HG02973 (cell line): ENCODE measurements around the gene MYO10.
A peak's percentile ranks its signal among the peaks of the same experiment; 100 is the strongest.
"Not testable (repeated sequence)": the region's sequence is repeated elsewhere in the genome, so short reads cannot be mapped to it uniquely, and the experiment has no call there.

Source experiments
- ATAC-seq: cut with Tn5 transposase; IDR thresholded peaks from one replicate; pipeline ENCODE4 v1.9.1; 2021; ENCODE audit warnings: moderate library complexity; ENCODE audit not compliant: unreplicated experiment

MYO10 gene

DNA sequence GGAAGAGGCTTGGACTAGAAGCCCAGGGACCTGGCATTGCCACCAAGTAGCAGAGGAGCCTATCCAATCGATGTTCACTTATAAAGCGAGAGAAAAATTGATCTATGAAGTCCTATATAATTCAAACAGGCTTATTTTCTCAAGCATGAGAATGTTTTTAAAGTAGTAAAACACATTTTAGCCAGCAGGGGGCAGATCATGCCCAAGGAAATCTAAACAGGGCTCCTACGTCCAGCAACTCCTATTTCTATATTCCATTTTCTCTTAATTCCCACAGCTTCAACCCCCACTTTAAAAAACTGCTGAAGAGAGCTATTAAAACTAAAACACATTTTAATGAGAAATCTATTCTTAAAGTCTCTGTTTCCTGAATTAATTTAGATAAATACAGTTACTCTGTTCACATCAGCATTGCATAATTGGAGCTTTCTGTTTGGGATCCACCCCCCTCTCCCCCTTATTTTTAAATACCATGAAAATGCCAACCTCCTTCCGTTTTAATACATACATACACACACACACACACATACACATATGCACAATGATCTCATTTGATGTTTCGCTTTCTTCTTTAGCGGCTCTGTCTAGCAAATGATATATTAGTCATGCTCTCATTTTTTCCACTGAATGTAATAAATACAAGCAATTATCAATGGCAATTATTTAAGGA is 144.9 kb downstream of the MYO10 start:
- ATAC-seq, result peak; percentile 48

DNA sequence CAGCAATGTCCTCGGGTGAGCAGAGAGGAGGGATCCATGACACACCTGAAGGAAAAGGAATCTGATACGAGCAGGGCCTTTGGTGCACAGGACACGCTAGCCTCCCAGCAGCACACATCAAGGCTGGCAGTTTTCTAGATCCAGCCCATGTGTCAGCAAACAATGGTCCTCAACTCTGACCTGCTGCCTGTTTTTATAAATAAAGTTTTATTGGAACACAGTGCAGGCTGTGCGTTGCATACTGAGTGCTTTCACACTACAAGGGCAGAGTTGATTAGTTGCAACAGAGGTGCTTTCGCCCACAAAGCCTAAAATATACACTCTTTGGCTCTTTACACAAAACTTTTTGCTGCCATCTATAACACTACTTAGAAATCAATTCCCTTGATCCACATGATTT is 147.1 kb downstream of the MYO10 start:
- no peak for ATAC-seq

DNA sequence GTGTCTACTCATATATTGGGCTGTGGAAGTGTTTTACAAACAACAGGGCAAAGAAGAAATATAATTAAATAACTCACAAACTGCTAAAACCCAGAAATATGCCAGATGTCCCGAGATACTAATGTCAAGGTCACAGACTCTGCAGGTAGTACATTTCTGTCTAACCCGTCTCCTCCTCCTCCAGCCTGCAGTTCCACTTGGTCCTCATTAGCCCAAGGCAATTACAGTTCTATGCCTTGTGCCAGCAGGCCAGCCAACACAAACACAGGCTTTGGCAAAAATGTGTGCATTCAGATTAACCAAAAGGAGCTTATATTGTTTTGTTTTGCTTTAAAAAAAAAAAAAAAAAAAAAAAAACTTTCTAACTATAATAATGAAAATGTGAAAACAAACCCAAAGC is 148.8 kb downstream of the MYO10 start:
- no peak for ATAC-seq

DNA sequence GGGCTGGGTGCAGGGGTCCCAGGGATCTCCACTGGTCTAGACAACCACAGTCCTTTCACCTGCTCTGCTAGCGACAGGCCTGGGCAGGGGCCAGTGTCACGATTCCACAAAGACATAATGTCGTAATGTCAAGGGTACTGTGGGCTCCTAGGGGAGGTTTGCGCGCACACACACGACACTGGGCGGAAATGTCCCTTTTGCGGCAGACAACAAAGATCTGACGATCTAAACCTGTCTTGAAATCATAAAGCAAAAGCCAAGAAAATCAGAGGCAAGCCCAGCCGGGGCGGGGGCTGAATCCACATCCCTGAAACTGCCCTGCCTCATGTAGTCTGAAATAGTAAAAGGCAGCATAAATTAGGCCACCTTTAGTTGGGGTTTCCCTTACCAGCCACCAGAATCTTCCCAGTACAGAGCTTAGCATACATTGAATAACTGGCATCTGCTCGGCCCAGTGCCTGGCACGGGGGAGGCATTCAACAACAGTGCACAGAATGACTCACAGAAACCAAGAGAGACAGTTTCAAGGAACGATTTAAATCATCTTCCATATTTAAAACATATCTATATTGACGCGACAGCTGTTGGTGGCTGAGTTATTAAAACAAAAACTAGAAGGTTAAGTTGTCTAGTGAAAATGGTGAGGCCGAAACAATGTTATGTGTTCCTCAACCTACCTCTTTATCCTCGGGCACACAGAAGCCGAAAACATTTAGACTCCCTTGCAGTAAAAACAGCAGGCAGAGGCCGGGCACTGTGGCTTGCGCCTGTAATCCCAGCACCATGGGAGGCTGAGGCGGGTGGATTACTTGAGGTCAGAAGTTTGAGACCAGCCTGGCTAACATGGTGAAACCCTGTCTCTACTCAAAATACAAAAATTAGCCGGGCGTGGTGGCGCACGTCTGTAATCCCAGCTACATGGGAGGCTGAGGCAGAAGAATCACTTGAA is 151.0 kb downstream of the MYO10 start:
- peak; percentile 94 for ATAC-seq

DNA sequence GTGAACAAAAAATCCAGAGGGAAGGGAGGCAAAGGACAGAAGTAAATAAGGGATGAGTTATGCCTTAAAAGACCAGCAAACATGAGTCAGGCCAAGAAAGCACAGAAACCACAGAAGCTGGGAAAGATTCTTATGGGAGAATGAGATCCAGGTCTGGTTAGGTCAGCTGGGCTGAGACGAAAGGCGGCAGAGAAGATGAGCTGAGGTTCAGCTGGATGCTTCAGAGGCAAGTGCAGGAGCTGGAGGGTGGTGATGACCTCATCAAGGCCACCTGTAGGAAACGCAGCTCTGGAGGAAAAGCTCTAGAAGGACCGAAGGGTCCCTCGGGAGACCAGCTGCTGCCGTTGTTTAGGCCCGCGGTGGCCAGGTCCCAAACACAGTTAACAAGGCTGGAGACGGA is 152.0 kb downstream of the MYO10 start:
- ATAC-seq, result no peak

DNA sequence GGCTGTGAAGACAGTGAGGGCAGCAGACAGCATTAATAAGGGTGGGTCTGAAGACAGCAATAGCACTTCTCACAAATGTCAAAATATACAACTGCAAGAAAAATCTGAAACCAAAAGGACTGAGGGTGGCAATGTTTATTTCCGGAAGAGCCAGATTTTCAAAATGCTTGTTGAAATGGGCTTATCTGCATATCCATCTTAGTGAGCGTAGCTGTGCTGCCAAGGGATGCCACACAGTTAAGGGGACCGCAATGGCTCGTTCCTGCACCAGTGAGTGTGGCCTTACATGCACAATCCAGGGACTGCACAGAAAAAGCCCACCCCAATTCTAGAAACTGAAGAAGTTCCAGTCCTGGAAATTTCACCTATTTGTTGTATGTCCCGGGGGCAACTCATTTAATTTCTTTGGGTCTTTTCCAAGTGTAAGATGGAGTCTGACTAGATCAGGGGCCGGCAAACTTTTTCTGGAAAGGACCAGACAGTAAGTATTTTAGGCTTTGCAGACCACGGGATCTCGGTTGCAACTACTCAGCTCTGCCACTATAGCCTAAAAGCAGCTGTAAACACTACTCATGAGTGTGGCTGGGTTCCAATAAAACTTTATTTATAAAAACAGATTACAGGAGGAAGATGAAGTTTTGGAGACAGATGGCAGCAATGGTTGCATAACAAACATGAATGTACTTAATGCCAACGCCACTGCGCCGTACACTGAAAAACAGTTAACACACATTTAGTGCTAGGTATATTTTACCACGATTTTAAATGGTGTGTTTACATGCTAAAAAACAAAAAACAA is 154.1 kb downstream of the MYO10 start:
- no peak for ATAC-seq

DNA sequence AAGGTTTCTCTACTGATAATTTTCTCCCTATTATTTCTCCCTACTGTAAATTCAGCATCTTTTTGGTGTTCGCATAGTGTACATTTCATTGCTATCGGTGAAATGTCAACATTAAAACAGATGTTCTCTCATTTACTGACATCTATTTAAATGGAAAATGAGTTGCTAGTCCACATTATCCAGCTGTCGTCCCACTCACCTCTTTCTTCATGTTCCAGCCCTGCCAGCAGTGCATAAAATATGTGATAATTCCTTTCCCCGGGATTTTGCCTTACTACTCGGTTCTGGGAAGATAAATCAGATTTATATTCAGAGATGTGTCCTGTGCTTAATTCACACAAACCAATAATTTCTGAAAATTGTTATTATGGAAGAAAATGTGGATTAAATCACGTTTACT is 155.8 kb downstream of the MYO10 start:
- no peak for ATAC-seq

DNA sequence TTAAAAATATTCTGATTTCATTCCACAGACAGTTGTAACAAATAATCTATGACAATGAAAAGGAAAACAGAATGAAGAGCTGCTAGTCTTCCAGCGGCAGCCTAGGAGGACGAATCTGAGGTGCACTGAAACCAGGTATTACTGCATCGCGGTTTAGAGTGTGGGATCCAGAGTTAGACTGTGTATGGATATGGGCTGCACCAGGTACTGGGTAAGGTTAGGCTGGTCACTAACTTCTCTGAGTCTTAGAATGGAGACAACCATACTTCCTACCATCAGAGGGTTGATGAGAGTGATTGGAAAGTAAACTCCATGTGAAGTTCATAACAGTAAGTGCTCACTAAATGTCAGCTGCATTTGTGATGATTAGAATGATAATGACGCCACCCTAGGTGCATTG is 158.7 kb downstream of the MYO10 start:
- no peak for ATAC-seq

DNA sequence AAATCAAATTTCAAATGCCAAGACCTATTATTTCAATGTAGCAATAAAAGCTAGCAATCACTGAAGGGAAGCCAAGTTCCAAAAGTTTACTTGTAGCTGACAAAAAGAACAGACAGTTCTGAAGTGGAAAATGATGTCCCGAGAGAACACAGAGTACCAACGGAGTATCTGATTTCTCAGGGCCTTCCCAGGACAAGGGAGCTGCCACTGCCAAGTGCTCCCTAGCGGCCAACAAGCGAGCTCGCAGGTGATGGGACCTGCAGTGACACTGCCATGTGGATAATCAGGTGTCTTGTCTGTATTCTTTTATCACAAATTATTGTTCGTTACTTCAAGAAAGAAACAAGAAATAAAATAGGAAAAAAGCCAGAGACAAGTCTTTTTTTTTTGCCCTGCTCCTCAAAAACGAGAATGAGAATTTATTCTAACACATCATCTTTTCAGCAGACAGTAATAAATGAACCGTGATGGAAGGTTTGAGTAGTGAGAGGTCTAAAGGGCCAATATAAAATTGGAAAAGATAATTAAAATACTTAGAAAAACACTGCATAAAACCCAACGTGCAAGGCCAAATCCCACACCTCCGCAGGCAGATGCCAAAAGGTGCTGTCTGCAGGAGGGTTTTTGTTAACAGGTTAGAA is 159.4 kb downstream of the MYO10 start:
- peak; percentile 74 for ATAC-seq

DNA sequence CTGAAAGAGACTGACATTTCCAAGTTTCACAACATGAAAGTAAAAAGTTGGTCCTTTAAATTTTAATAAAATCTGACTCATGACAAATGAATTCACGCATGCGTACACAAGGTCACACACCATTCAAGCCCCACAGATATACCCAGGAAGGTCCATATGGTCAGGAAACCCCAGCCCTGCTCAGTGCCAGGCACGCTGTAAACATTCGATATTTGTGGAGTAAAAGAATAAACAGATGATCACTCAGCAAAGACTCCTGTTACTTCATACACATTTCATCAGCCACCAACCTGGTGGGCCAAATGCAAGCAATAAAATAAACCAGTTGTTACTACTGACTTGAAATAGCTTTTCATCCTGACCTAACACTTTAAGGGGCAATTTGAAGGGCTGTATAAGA is 161.3 kb downstream of the MYO10 start:
- no peak for ATAC-seq

DNA sequence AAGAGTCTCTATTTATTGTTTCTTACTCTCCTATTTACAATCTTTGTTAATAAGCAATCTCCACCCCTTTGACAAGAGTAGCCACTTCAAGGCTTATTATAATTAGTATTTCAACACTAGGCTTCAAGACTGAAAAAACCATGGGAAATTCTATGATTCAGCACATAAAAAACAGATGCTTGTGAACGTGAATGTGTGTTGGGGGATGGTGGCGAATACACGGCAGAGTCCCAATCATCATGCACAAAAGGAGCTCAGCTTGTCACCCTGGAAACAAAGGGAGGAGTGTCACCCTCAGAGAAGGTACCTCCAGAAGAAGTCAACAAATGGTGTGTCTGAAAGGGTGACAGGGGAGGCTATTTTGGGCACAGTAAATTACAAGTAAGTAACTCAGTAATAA is 162.1 kb downstream of the MYO10 start:
- ATAC-seq, result no peak

DNA sequence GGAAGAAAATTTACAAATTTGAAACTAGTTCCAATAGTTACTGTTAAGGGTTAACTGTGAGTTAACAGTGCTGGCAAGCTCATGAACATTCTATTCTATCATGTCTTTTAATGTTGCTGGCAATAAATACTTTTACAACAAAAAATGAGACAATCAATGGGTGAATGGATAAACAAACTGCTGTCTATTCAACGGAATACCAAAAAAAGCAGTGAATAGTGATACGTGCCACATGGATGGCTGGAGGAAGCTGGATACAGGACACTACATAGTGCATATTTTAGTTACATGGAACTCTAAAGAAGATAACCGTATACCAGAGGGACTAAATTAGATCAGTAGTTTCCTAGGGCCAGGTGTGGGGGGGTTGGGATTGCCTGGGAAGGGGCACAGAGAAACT is 163.5 kb downstream of the MYO10 start:
- no peak for ATAC-seq

DNA sequence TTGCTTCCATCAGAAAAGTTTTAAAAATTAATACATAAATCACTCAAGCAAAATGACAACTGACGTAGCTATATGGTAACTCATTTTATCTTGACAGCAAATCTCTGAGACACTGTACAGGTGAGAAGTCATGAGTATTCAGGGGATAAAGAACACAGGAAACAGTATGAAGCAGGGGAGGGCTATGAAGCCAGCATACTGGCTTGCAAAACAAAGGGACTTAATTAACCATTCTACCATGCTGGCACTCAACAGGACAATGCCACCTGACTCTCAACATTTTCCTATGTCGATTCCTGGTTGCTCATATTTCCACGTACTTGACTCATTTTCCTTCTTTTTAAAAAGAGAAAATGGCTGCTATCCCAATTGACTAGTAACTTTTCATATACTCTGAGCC is 167.9 kb downstream of the MYO10 start:
- no peak for ATAC-seq

DNA sequence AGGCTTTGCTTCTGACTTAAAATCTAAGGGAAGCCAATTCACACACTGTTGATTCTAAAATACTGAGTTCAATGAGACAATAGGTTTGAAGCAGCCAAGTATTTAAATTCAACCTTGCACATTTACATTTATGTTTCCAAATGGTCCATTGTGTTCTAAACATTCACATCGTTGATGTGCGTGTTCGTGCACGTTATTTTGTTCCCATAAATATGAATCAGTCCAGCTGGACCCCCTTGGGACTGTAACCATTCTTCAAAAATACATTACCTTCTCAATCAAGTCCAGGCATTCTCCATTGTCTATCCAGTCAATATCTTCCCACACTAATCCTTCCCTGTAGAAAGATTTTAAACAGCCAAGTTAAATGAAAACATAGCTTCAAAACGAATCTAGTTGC is 172.9 kb downstream of the MYO10 start:
- no peak for ATAC-seq

DNA sequence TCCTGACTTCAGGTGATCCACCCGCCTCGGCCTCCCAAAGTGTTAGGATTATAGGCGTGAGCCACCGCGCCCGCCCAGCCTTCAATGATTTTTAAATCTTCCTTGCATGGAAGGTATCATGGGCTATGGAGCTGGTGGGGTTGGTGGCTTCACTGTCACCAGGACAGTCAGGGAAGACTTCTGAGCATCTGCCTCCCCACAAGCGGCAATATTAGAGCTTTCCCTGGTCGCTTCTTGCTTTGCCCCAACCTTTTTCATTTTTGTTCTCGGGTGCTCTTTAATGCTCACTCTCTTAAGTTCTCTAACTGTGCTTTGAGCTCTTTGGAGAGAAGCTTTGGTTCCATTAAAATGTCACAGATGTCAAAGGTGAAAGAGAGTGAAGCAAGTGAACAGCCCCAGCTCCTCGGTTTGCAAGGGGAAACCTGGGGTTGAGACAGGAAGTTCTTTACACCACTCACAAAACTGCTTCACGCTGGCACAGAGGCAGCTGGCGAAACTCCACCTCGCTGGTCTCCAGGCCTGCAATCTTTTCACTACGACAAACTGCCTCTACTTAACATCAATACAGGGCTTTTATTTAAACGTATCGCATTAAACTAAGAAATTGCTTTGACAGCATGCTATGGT is 176.8 kb downstream of the MYO10 start:
- ATAC-seq, result no peak

DNA sequence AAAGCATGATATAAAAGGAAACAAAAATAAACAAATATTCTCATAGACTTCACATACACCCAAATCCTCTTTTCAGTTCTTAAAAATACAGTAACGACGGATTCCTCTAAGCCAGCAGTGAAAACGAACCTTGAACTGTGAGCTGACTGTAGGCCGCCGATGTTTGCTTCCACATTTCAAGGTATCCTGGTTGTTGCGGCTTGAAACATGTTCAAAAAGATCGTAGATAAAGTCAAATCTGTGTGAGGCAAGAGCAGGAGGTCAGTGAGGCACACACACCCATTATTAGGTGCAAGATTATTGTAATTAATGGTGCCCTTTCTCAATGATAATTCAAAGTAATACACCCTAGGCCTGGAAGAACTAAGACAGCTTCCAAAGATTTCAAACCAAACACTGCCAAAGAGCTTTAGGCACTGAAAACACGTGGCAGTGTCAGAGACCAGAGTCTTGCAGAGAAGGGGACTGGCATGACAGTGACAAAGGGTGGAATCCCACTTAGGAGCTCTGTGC is 178.0 kb downstream of the MYO10 start:
- ATAC-seq, result no peak

DNA sequence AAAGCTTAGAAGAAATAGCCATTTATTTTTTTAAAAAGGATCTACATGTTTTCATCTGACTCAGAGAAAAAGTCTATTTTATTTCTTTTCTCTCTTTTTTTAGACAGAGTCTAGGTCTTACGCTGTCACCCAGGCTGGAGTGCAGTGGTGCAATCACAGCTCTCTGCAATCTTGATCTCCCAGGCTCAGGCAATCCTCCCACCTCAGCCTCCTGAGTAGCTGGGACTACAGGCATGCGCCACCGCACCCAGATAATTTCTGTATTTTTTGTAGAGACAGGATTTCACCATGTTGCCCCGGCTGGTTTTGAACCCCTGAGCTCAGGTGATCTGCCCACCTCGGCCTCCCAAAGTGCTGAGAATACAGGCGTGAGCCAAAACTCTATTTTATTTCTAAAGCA is 178.5 kb downstream of the MYO10 start:
- ATAC-seq, result not testable (repeated sequence)

DNA sequence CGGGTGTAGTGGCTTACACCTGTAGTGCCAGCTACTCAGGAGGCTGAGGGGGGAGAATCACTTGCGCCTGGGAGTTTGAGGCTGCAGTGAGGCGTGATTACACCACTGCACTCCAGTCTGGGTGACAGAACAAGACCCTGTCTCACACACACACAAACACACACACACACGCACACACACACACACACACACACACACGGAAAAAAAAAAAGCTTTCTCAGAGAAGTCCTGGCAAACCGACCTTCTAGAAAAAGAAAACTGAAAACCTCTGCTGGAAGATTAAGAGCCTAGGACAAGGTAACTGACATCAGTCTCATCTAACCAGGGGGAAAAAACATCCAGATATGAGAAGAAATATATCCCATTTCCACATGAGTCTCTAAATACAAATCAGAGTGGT is 178.9 kb downstream of the MYO10 start:
- no peak for ATAC-seq

DNA sequence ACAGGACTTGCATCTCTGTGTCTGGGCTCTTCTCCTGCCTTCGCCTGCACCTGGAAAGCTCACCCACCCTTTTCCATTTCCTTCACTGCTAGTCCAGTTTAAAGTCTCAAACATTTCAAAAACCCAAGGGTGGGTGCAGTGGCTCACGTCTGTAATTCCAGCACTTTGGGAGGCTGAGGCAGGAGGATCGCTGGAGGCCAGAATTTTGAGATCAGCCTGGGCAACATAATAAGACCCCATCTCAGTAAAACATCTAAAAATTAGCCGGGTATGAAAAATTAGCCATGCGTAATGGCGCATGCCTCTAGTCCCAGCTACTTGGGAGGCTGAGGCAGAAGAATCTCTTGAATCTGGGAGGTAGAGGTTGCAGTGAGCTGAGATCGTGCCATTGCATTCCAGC is 179.4 kb downstream of the MYO10 start:
- ATAC-seq, result no peak

DNA sequence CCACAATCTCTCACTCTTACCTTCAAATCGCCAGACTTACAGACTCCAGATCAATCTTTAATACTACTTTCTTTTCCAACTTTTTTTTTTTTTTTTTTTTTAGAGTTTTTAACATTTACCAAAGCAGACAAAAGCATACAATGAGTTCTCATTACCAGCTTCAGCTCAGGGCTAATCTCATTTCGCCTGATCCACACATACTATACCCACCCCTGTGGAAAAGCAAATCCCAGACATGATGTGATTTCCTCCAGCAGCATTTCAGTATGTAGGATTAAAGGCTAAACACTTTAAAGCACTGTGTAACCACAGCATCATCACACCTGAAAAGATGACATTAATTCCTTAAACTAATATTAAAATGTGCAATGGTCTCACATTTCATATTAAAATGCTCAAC is 180.4 kb downstream of the MYO10 start:
- ATAC-seq, result no peak
